Measurements from ENCODE around the gene SMCHD1. TPM values are rescaled to one million over a fixed set of nuclear protein-coding genes. Genes with fewer than 3 reads are reported as not detected.
"Not testable (repeated sequence)": the region's sequence is repeated elsewhere in the genome, so short reads cannot be mapped to it uniquely, and the experiment has no call there.

SMCHD1 gene
- total RNA-seq, 1 donor from 2014 or later = 29.7 TPM

DNA sequence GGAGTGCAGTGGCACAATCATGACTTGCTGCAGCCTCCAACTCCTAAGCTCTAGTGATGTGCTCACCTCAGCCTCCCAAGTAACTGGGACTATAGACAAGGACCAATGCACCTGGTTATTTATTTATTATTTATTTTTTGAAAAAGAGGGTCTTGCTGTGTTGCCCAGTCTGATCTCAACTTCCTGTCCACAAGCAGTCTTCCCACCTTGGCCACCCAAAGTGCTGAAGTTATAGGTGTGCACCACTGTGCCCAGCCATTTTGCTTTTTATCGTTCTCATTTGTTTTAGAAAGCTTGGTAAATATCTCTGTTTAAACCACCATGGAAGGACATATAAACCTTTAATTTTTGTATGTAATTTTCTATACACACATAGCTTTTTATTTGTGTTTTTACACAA is 74.2 kb downstream of the SMCHD1 start:
- no peak overlapping the region for H2AFZ ChIP-seq (ENCODE audit: low read depth, low read length)
- peaks cover 9% of the 10 kb centered on the region for H3K36me3 Mint-ChIP-seq (ENCODE audit: low read depth, unreplicated experiment)
- no peak overlapping the region for H3K27ac ChIP-seq (ENCODE audit: low read depth, low read length)
- no peaks in the 10 kb centered on the region for H3K27me3 ChIP-seq (ENCODE audit: insufficient read depth, low read length)
- FAIRE-seq = no peak
- H3K27me3 Mint-ChIP-seq (ENCODE audit: low read depth, unreplicated experiment) = no peaks in the 10 kb centered on the region
- H4K20me1 ChIP-seq (ENCODE audit: insufficient read depth, low read length) = no peaks in the 10 kb centered on the region
- H3K4me3 ChIP-seq (ENCODE audit: insufficient read depth, low read depth, low read length) = no peak overlapping the region
- H3K9me3 Mint-ChIP-seq (ENCODE audit: unreplicated experiment) = no peaks in the 10 kb centered on the region
- H3K9ac ChIP-seq (ENCODE audit: low read length) = no peak overlapping the region
- H3K79me2 ChIP-seq (ENCODE audit: insufficient read depth, low read length) = no peaks in the 10 kb centered on the region
- no peaks in the 10 kb centered on the region for H3K4me1 ChIP-seq (ENCODE audit: insufficient read depth, low read length)
- no peaks in the 10 kb centered on the region for H3K9me3 ChIP-seq (ENCODE audit: insufficient read depth, low read depth, low read length)
- no peaks in the 10 kb centered on the region for H3K4me1 Mint-ChIP-seq (ENCODE audit: low read depth, unreplicated experiment)
- no peak overlapping the region for H3K4me3 Mint-ChIP-seq (ENCODE audit: unreplicated experiment)
- no peak for DNase-seq (ENCODE audit: low read depth)
- H3K27ac Mint-ChIP-seq (ENCODE audit: unreplicated experiment) = no peak overlapping the region
- no peak overlapping the region for H3K4me2 ChIP-seq (ENCODE audit: low read length)
- no peak for TF ChIP-seq EZH2 (IDR thresholded peaks at IDR 0.05; ENCODE audit: insufficient read depth, low read length)
- TF ChIP-seq CTCF (IDR thresholded peaks at IDR 0.05; ENCODE audit: insufficient read depth, low read depth, low read length) = no peak
- peaks cover 38% of the 10 kb centered on the region for H3K36me3 ChIP-seq (ENCODE audit: insufficient read depth, low read length)

GRCh38 chr18:2736823-2737222 is 81.3 kb downstream of the SMCHD1 start:
- Mint-ChIP-seq H3K27ac (ENCODE audit: unreplicated experiment) (no peak overlapping the region), H3K36me3 (ENCODE audit: low read depth, unreplicated experiment) (peaks cover 24% of the 10 kb centered on the region), H3K4me3 (ENCODE audit: unreplicated experiment) (no peak overlapping the region), H3K9me3 (ENCODE audit: unreplicated experiment) (no peaks in the 10 kb centered on the region), H3K4me1 (ENCODE audit: low read depth, unreplicated experiment) (no peaks in the 10 kb centered on the region), H3K27me3 (ENCODE audit: low read depth, unreplicated experiment) (no peaks in the 10 kb centered on the region)
- FAIRE-seq (no peak), DNase-seq (ENCODE audit: low read depth) (no peak)
- H2AFZ ChIP-seq (ENCODE audit: low read depth, low read length) = no peak overlapping the region
- no peaks in the 10 kb centered on the region for H3K79me2 ChIP-seq (ENCODE audit: insufficient read depth, low read length)
- no peak overlapping the region for H3K9ac ChIP-seq (ENCODE audit: low read length)
- no peak overlapping the region for H3K4me2 ChIP-seq (ENCODE audit: low read length)
- peaks cover 38% of the 10 kb centered on the region for H3K36me3 ChIP-seq (ENCODE audit: insufficient read depth, low read length)
- no peaks in the 10 kb centered on the region for H3K4me1 ChIP-seq (ENCODE audit: insufficient read depth, low read length)
- H3K9me3 ChIP-seq (ENCODE audit: insufficient read depth, low read depth, low read length) = no peaks in the 10 kb centered on the region
- no peaks in the 10 kb centered on the region for H4K20me1 ChIP-seq (ENCODE audit: insufficient read depth, low read length)
- no peak overlapping the region for H3K27ac ChIP-seq (ENCODE audit: low read depth, low read length)
- H3K27me3 ChIP-seq (ENCODE audit: insufficient read depth, low read length) = no peaks in the 10 kb centered on the region
- no peak overlapping the region for H3K4me3 ChIP-seq (ENCODE audit: insufficient read depth, low read depth, low read length)
- TF ChIP-seq CTCF (IDR thresholded peaks at IDR 0.05; ENCODE audit: insufficient read depth, low read depth, low read length) = no peak
- no peak for TF ChIP-seq EZH2 (IDR thresholded peaks at IDR 0.05; ENCODE audit: insufficient read depth, low read length)

- H3K9me3 ChIP-seq (ENCODE audit: insufficient read depth, low read depth, low read length); H3K4me2 ChIP-seq (ENCODE audit: low read length); H3K79me2 ChIP-seq (ENCODE audit: insufficient read depth, low read length); H3K4me3 Mint-ChIP-seq (ENCODE audit: unreplicated experiment); H3K27me3 Mint-ChIP-seq (ENCODE audit: low read depth, unreplicated experiment); H3K9ac ChIP-seq (ENCODE audit: low read length); FAIRE-seq; H4K20me1 ChIP-seq (ENCODE audit: insufficient read depth, low read length); H3K4me1 ChIP-seq (ENCODE audit: insufficient read depth, low read length); H3K27me3 ChIP-seq (ENCODE audit: insufficient read depth, low read length); H3K9me3 Mint-ChIP-seq (ENCODE audit: unreplicated experiment); H3K4me3 ChIP-seq (ENCODE audit: insufficient read depth, low read depth, low read length); H3K4me1 Mint-ChIP-seq (ENCODE audit: low read depth, unreplicated experiment); DNase-seq (ENCODE audit: low read depth); H3K27ac ChIP-seq (ENCODE audit: low read depth, low read length); H2AFZ ChIP-seq (ENCODE audit: low read depth, low read length); H3K27ac Mint-ChIP-seq (ENCODE audit: unreplicated experiment): not testable (repeated sequence)
- peaks cover 21% of the 10 kb centered on the region for H3K36me3 ChIP-seq (ENCODE audit: insufficient read depth, low read length)
- H3K36me3 Mint-ChIP-seq (ENCODE audit: low read depth, unreplicated experiment) = peaks cover 18% of the 10 kb centered on the region
Measured at GRCh38 chr18:2740082-2740481, 84.6 kb downstream of the SMCHD1 start.
